SK-N-SH treated with all-trans-retinoic acid at 6 μM for 48 hours (cell line): ENCODE measurements around the gene CYTH3.
A peak's percentile ranks its signal among the peaks of the same experiment; 100 is the strongest.

ENCODE experiments used
- ATAC-seq: fragments of 200-7000 bp; cut with Tn5 transposase; 3 replicates; pipeline ENCODE4 v1.9.1; 2020; ENCODE audit warnings: mild to moderate bottlenecking, moderate library complexity
- ARNTL ChIP-seq: fragments of 450-650 bp; formaldehyde crosslinking; IDR thresholded peaks from 2 replicates; pipeline ENCODE4 v1.5.0; 2020; ENCODE audit warnings: low read depth, mild to moderate bottlenecking, moderate library complexity, borderline replicate concordance
- BACH2 ChIP-seq: fragments of 250-450 bp; sonication (Bioruptor Pico); IDR thresholded peaks from 2 replicates; pipeline ENCODE4 v1.9.0; 2021; ENCODE audit warnings: mild to moderate bottlenecking, borderline replicate concordance
- CREB5 ChIP-seq: fragments of 250-450 bp; sonication (Bioruptor Pico); IDR thresholded peaks from 2 replicates; pipeline ENCODE4 v1.5.1; 2020; ENCODE audit warnings: low read depth, mild to moderate bottlenecking, moderate library complexity
- CSDC2 ChIP-seq: fragments of 250-450 bp; sonication (Bioruptor Pico); IDR thresholded peaks from 2 replicates; pipeline ENCODE4 v1.5.0; 2020; ENCODE audit warnings: mild to moderate bottlenecking, moderate library complexity
- CSRNP3 ChIP-seq: fragments of 250-450 bp; sonication (Bioruptor Pico); IDR thresholded peaks from 2 replicates; pipeline ENCODE4 v1.5.1; 2021; ENCODE audit warnings: mild to moderate bottlenecking, moderate library complexity
- ESRRG ChIP-seq: fragments of 250-450 bp; sonication (Bioruptor Pico); IDR thresholded peaks from 2 replicates; pipeline ENCODE4 v1.6.1; 2021; ENCODE audit warnings: mild to moderate bottlenecking
- GLIS3 ChIP-seq: fragments of 250-450 bp; sonication (Bioruptor Pico); IDR thresholded peaks from 2 replicates; pipeline ENCODE4 v1.5.0; 2020; ENCODE audit warnings: mild to moderate bottlenecking, moderate library complexity
- ISL1 ChIP-seq: fragments of 250-450 bp; sonication (Bioruptor Pico); IDR thresholded peaks from 2 replicates; pipeline ENCODE4 v2.1.2; 2022; ENCODE audit warnings: mild to moderate bottlenecking, moderate library complexity
- OSR1 ChIP-seq: fragments of 250-450 bp; sonication (Bioruptor Pico); IDR thresholded peaks from 2 replicates; pipeline ENCODE4 v1.8.0; 2022; ENCODE audit warnings: moderate library complexity, mild to moderate bottlenecking, inconsistent platforms
- PATZ1 ChIP-seq: fragments of 250-450 bp; sonication (Bioruptor Pico); IDR thresholded peaks from 2 replicates; pipeline ENCODE4 v1.8.0; 2020; ENCODE audit warnings: mild to moderate bottlenecking, moderate library complexity, borderline replicate concordance
- POU6F1 ChIP-seq: fragments of 250-450 bp; sonication (Bioruptor Pico); IDR thresholded peaks from 2 replicates; pipeline ENCODE4 v1.8.0; 2021; ENCODE audit warnings: low read depth, mild to moderate bottlenecking, moderate library complexity, borderline replicate concordance
- PPARA ChIP-seq: fragments of 250-450 bp; sonication (Bioruptor Pico); IDR thresholded peaks from 2 replicates; pipeline ENCODE4 v1.5.0; 2020; ENCODE audit warnings: mild to moderate bottlenecking, borderline replicate concordance
- RARB ChIP-seq: fragments of 250-450 bp; sonication (Bioruptor Pico); IDR thresholded peaks from 2 replicates; pipeline ENCODE4 v1.8.0; 2021; ENCODE audit warnings: mild to moderate bottlenecking, moderate library complexity
- SNAI2 ChIP-seq: fragments of 250-450 bp; sonication (Bioruptor Pico); IDR thresholded peaks from 2 replicates; pipeline ENCODE4 v1.5.0; 2020; ENCODE audit warnings: mild to moderate bottlenecking, moderate library complexity
- TCF4 ChIP-seq: fragments of 250-450 bp; sonication (Bioruptor Pico); IDR thresholded peaks from 2 replicates; pipeline ENCODE4 v1.8.0; 2021; ENCODE audit warnings: mild to moderate bottlenecking, moderate library complexity, borderline replicate concordance
- TOX ChIP-seq: fragments of 250-450 bp; sonication (Bioruptor Pico); IDR thresholded peaks from 2 replicates; pipeline ENCODE4 v1.8.0; 2021; ENCODE audit warnings: mild to moderate bottlenecking, moderate library complexity, borderline replicate concordance
- TSHZ2 ChIP-seq: fragments of 250-450 bp; sonication (Bioruptor Pico); IDR thresholded peaks from 2 replicates; pipeline ENCODE4 v1.5.0; 2020; ENCODE audit warnings: mild to moderate bottlenecking, moderate library complexity
- ZC3H10 ChIP-seq: fragments of 250-450 bp; sonication (Bioruptor Pico); IDR thresholded peaks from 2 replicates; pipeline ENCODE4 v1.5.1; 2021; ENCODE audit warnings: mild to moderate bottlenecking, moderate library complexity
- ZFP3 ChIP-seq: fragments of 250-450 bp; sonication (Bioruptor Pico); IDR thresholded peaks from 2 replicates; pipeline ENCODE4 v1.5.0; 2020; ENCODE audit warnings: mild to moderate bottlenecking, moderate library complexity
- ZFP30 ChIP-seq: fragments of 450-650 bp; formaldehyde crosslinking; IDR thresholded peaks from 2 replicates; pipeline ENCODE4 v1.5.0; 2022; ENCODE audit warnings: mild to moderate bottlenecking, moderate library complexity
- ZNF565 ChIP-seq: fragments of 450-650 bp; formaldehyde crosslinking; conservative IDR thresholded peaks from 2 replicates; pipeline ENCODE4 v1.5.0; 2020; ENCODE audit warnings: low read depth, mild to moderate bottlenecking, moderate library complexity
- ZNF70 ChIP-seq: fragments of 450-650 bp; formaldehyde crosslinking; IDR thresholded peaks from 2 replicates; pipeline ENCODE4 v1.5.0; 2020; ENCODE audit warnings: mild to moderate bottlenecking, moderate library complexity
- ZNF8 ChIP-seq: fragments of 450-650 bp; formaldehyde crosslinking; IDR thresholded peaks from 2 replicates; pipeline ENCODE4 v1.5.0; 2020; ENCODE audit warnings: mild to moderate bottlenecking, moderate library complexity

CYTH3 gene

GRCh38 chr7:6262221-6262620 is 10.2 kb downstream of the CYTH3 start (continued):
- TF ChIP-seq TSHZ2 = no peak

GRCh38 chr7:6261699-6262098 is 10.7 kb downstream of the CYTH3 start:
- ATAC-seq = no peak
- TF ChIP-seq TOX (CRISPR knock-in tag) (no peak), ESRRG (CRISPR knock-in tag) (no peak), CSDC2 (no peak), CREB5 (CRISPR knock-in tag) (peak; percentile 65; the same call in 1 of the 2 replicates), PATZ1 (CRISPR knock-in tag) (no peak), SNAI2 (CRISPR knock-in tag) (no peak), ISL1 (CRISPR knock-in tag) (peak; percentile 61), ZC3H10 (CRISPR knock-in tag) (no peak), CSRNP3 (CRISPR knock-in tag) (no peak), BACH2 (CRISPR knock-in tag) (no peak), ZNF565 (CRISPR knock-in tag) (no peak), ZNF70 (CRISPR knock-in tag) (no peak), POU6F1 (no peak), PPARA (CRISPR knock-in tag) (no peak), TCF4 (CRISPR knock-in tag) (0 out of 2 replicates have a peak, but pooled peaks have one; percentile 36), ARNTL (CRISPR knock-in tag) (no peak), GLIS3 (no peak), ZFP30 (CRISPR knock-in tag) (peak; percentile 88; the same call in 1 of the 2 replicates), TSHZ2 (peak; percentile 18; the same call in 1 of the 2 replicates), OSR1 (CRISPR knock-in tag) (no peak), RARB (CRISPR knock-in tag) (no peak), ZNF8 (CRISPR knock-in tag) (no peak), ZFP3 (CRISPR knock-in tag) (0 out of 2 replicates have a peak, but pooled peaks have one; percentile 13)
